Hematopoietic multipotent progenitor cell (in vitro differentiated cells): ENCODE data around the gene SPIN3. TPM values are rescaled to one million over a fixed set of nuclear protein-coding genes. Genes with fewer than 3 reads are reported as not detected.
"Not testable (repeated sequence)": the region's sequence is repeated elsewhere in the genome, so short reads cannot be mapped to it uniquely, and the experiment has no call there.

Experiments
- DNase-seq, 3 donors: peaks; one replicate each; pipeline ENCODE4 v3.0.0-alpha.2; 2011 to 2015; ENCODE audit warnings: low read depth in 2 of 3, low spot score in 2 of 3
- total RNA-seq: library from RNA; depleted of rRNA; stranded (reverse); fragments of >200 nt; gene quantifications from one replicate; pipeline ENCODE4 v1.2.3, GENCODE V29; 2012

SPIN3 gene
- total RNA-seq: 4.0 TPM

- peak in 2 of 3 donors; percentile 15 to 50 for DNase-seq
Observed at GRCh38 chrX:56995271-56995994, at the start of gene SPIN3. Gene SPIN3 (minus strand): TSS chrX:56995541. CDS start chrX:56994947, 594 bp downstream.

GRCh38 chrX:57044245-57044644 is 48.9 kb upstream of the SPIN3 start:
- DNase-seq: no peak

GRCh38 chrX:57037265-57037664 is 41.9 kb upstream of the SPIN3 start:
- DNase-seq: not testable (repeated sequence)

- peak in 1 of 3 donors; percentile 2 for DNase-seq
Observed at GRCh38 chrX:56994375-56995270, 718 bp downstream of the SPIN3 start.

- no peak for DNase-seq
Observed at GRCh38 chrX:56987741-56988140, 7.6 kb downstream of the SPIN3 start.

GRCh38 chrX:56986138-56986537 is 9.2 kb downstream of the SPIN3 start:
- no peak for DNase-seq

- peak in 2 of 3 donors; percentile 27 to 65 for DNase-seq
Observed at GRCh38 chrX:56978172-56978571, 17.2 kb downstream of the SPIN3 start.

GRCh38 chrX:56975611-56976010 is 19.7 kb downstream of the SPIN3 start:
- peak in 1 of 3 donors; percentile 1 for DNase-seq

- no peak for DNase-seq
Observed at GRCh38 chrX:56974408-56974807, 20.9 kb downstream of the SPIN3 start.

GRCh38 chrX:56969559-56969958 is 25.8 kb downstream of the SPIN3 start:
- DNase-seq: no peak

- no peak for DNase-seq
Observed at GRCh38 chrX:56968980-56969379, 26.4 kb downstream of the SPIN3 start.

GRCh38 chrX:56963377-56963776 is 32.0 kb downstream of the SPIN3 start:
- no peak for DNase-seq

GRCh38 chrX:56947699-56948098 is 47.6 kb downstream of the SPIN3 start:
- DNase-seq: no peak

GRCh38 chrX:56946201-56946600 is 49.1 kb downstream of the SPIN3 start:
- not testable (repeated sequence) for DNase-seq

- not testable (repeated sequence) for DNase-seq
Observed at GRCh38 chrX:56945226-56945625, 50.1 kb downstream of the SPIN3 start.

GRCh38 chrX:56943264-56943663 is 52.1 kb downstream of the SPIN3 start:
- DNase-seq: no peak

Other genes with a start within 250 kb of the SPIN3 start
- gene SPIN2B, start 126.0 kb upstream of the SPIN3 start, total RNA-seq: 8.3 TPM
- gene SPIN2A, start 141.9 kb upstream of the SPIN3 start, total RNA-seq: 0.27 TPM